ENCODE data around the gene LDHD. TPM values are rescaled to one million over a fixed set of nuclear protein-coding genes. Genes with fewer than 3 reads are reported as not detected.

LDHD gene
- total and polyA plus RNA-seq, 5 experiments from 2014 or later = not detected

GRCh38 chr16:75070012-75070841 is 46.4 kb downstream of the LDHD start:
- POLR2A ChIA-PET = no interaction called here
- H3K27me3 Mint-ChIP-seq = no peaks in the 10 kb centered on the region
- H3K9me3 Mint-ChIP-seq = no peaks in the 10 kb centered on the region
- peak overlapping the region in 4 of 10 donors; percentile 22 to 61 (median 42) for H3K27ac Mint-ChIP-seq
- H3K4me3 Mint-ChIP-seq = no peak overlapping the region
- H3K36me3 Mint-ChIP-seq = no peaks in the 10 kb centered on the region
- no peak for DNase-seq
- ATAC-seq = no peak
- peaks cover 10 to 43% (median 41%) of the 10 kb centered on the region in 4 donors for H3K4me1 Mint-ChIP-seq

GRCh38 chr16:75068085-75069031 is 48.2 kb downstream of the LDHD start:
- no peak for DNase-seq
- POLR2A ChIA-PET = interaction anchor here (0.6 kb wide), 1 partner anchor 16 kb away, joined by 3 read pairs; no protein-coding TSS in a partner anchor
- ATAC-seq = no peak
- Mint-ChIP-seq H3K27ac (peak overlapping the region in 3 of 10 donors; percentile 44 to 61 (median 60)), H3K9me3 (no peaks in the 10 kb centered on the region), H3K4me1 (peaks cover 10 to 41% (median 38%) of the 10 kb centered on the region in 4 donors), H3K4me3 (no peak overlapping the region), H3K36me3 (no peaks in the 10 kb centered on the region), H3K27me3 (peaks cover 0 to under 1% (median 0%) of the 10 kb centered on the region in 5 donors)

- POLR2A ChIA-PET = no interaction called here
- ATAC-seq (no peak), DNase-seq (no peak)
- no peaks in the 10 kb centered on the region for H3K36me3 Mint-ChIP-seq
- peak overlapping the region in 4 of 10 donors; percentile 10 to 41 (median 32) for H3K27ac Mint-ChIP-seq
- H3K27me3 Mint-ChIP-seq = peaks cover 0 to 1% (median 0%) of the 10 kb centered on the region in 5 donors
- no peaks in the 10 kb centered on the region for H3K9me3 Mint-ChIP-seq
- peak overlapping the region in 1 of 10 donors; percentile 22 for H3K4me3 Mint-ChIP-seq
- peaks cover 15 to 46% (median 37%) of the 10 kb centered on the region in 4 donors for H3K4me1 Mint-ChIP-seq
Observed at GRCh38 chr16:75066861-75067447, 49.6 kb downstream of the LDHD start.

- peak overlapping the region in 5 of 10 donors; percentile 68 to 76 (median 73) for H3K4me3 Mint-ChIP-seq
- H3K27ac Mint-ChIP-seq = peak overlapping the region in 4 of 10 donors; percentile 69 to 90 (median 80)
- ATAC-seq (no peak), DNase-seq (peak in 1 of 10 donors; percentile 6)
- peaks cover 0 to 3% (median 0%) of the 10 kb centered on the region in 5 donors for H3K27me3 Mint-ChIP-seq
- peaks cover 15 to 54% (median 35%) of the 10 kb centered on the region in 4 donors for H3K4me1 Mint-ChIP-seq
- POLR2A ChIA-PET = interaction anchor here (1.6 kb wide), 2 partner anchors 9 to 81 kb away, joined by 5 to 11 read pairs; partner anchors contain the start of gene WDR59
- H3K9me3 Mint-ChIP-seq = no peaks in the 10 kb centered on the region
- no peaks in the 10 kb centered on the region for H3K36me3 Mint-ChIP-seq
Observed at GRCh38 chr16:75065521-75066149, 50.9 kb downstream of the LDHD start.

GRCh38 chr16:75065149-75065505 is 51.5 kb downstream of the LDHD start:
- Mint-ChIP-seq H3K4me1 (peaks cover 13 to 52% (median 30%) of the 10 kb centered on the region in 4 donors), H3K9me3 (no peaks in the 10 kb centered on the region), H3K4me3 (peak overlapping the region; percentile 43 to 84 (median 72)), H3K36me3 (no peaks in the 10 kb centered on the region), H3K27ac (peak overlapping the region in 9 of 10 donors; percentile 58 to 90 (median 83)), H3K27me3 (peaks cover 0 to 3% (median 0%) of the 10 kb centered on the region in 5 donors)
- POLR2A ChIA-PET = interaction anchor here (0.7 to 1.6 kb wide), 3 partner anchors 10 to 83 kb away, joined by 4 to 11 read pairs (median 5); partner anchors contain the start of gene WDR59
- DNase-seq = peak in 6 of 10 donors; percentile 3 to 51 (median 35)
- ATAC-seq = peak; percentile 88

- Mint-ChIP-seq H3K4me3 (peak overlapping the region; percentile 43 to 84 (median 72)), H3K27me3 (peaks cover 0 to 3% (median 0%) of the 10 kb centered on the region in 5 donors), H3K27ac (peak overlapping the region in 8 of 10 donors; percentile 77 to 90 (median 84)), H3K9me3 (no peaks in the 10 kb centered on the region), H3K36me3 (no peaks in the 10 kb centered on the region), H3K4me1 (peaks cover 13 to 52% (median 29%) of the 10 kb centered on the region in 4 donors)
- ATAC-seq = peak; percentile 56 to 65
- DNase-seq = peak in 3 of 10 donors; percentile 12 to 23 (median 15)
- POLR2A ChIA-PET = interaction anchor here (0.5 to 1.6 kb wide), 4 partner anchors 10 to 82 kb away, joined by 4 to 11 read pairs (median 4); partner anchors contain the start of gene WDR59
Observed at GRCh38 chr16:75064403-75065148, 52.0 kb downstream of the LDHD start.

- Mint-ChIP-seq H3K4me3 (peak overlapping the region in 6 of 10 donors; percentile 6 to 68 (median 39)), H3K9me3 (no peaks in the 10 kb centered on the region), H3K27ac (peak overlapping the region in 4 of 10 donors; percentile 30 to 77 (median 52)), H3K27me3 (peaks cover 0 to 3% (median 0%) of the 10 kb centered on the region in 5 donors), H3K36me3 (no peaks in the 10 kb centered on the region), H3K4me1 (peaks cover 13 to 49% (median 29%) of the 10 kb centered on the region in 4 donors)
- no peak for ATAC-seq
- POLR2A ChIA-PET = interaction anchor here (0.6 to 1.6 kb wide), 3 partner anchors 8 to 79 kb away, joined by 3 to 5 read pairs (median 3); partner anchors contain the start of gene WDR59
- DNase-seq = no peak
Observed at GRCh38 chr16:75063549-75064088, 53.0 kb downstream of the LDHD start.

GRCh38 chr16:75062976-75063346 is 53.6 kb downstream of the LDHD start:
- POLR2A ChIA-PET = interaction anchor here (0.6 to 0.7 kb wide), 2 partner anchors 9 to 44 kb away, joined by 3 read pairs; no protein-coding TSS in a partner anchor
- Mint-ChIP-seq H3K36me3 (no peaks in the 10 kb centered on the region), H3K27me3 (peaks cover 0 to 3% (median 0%) of the 10 kb centered on the region in 5 donors), H3K4me1 (peaks cover 16 to 48% (median 29%) of the 10 kb centered on the region in 4 donors), H3K27ac (peak overlapping the region in 4 of 10 donors; percentile 48 to 82 (median 70)), H3K4me3 (no peak overlapping the region), H3K9me3 (no peaks in the 10 kb centered on the region)
- DNase-seq (no peak), ATAC-seq (no peak)

GRCh38 chr16:75062135-75062975 is 54.2 kb downstream of the LDHD start:
- no peaks in the 10 kb centered on the region for H3K36me3 Mint-ChIP-seq
- H3K9me3 Mint-ChIP-seq = no peaks in the 10 kb centered on the region
- peaks cover 16 to 46% (median 29%) of the 10 kb centered on the region in 4 donors for H3K4me1 Mint-ChIP-seq
- H3K27me3 Mint-ChIP-seq = peaks cover 0 to 3% (median 0%) of the 10 kb centered on the region in 5 donors
- no peak for ATAC-seq
- no peak for DNase-seq
- peak overlapping the region in 1 of 10 donors; percentile 48 for H3K4me3 Mint-ChIP-seq
- POLR2A ChIA-PET = no interaction called here
- peak overlapping the region in 4 of 10 donors; percentile 20 to 82 (median 63) for H3K27ac Mint-ChIP-seq

Data from naive thymus-derived CD8-positive, alpha-beta T cell (primary cell).